ENCODE measurements around the gene OCA2. TPM values are rescaled to one million over a fixed set of nuclear protein-coding genes. Genes with fewer than 3 reads are reported as not detected.

The OCA2 gene
- total and polyA plus RNA-seq, 7 donors: 0.36 to 0.41 TPM; not detected in 5

DNA sequence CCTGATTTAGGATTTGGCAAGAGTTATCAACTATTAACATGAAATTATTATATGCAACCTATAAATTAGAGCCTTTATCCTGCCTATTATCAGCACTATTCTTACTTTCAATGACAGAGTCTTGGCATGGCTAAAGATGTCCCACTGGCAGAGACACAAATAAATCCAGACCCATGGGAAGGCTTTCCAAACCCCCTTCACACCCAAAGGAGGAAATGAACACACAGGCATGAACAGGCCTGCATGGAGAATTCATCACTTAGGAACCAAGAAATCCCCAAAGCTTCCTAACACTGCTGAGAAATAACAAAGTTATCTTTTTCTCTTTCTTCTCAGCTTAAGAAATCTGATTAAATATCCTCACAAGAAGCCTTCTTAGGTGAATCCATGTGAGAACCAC, 213.9 kb downstream of the OCA2 start:
- DNase-seq: no peak
- peaks cover 0 to 11% (median 6%) of the 10 kb centered on the region in 4 donors for H3K9me3 ChIP-seq

DNA sequence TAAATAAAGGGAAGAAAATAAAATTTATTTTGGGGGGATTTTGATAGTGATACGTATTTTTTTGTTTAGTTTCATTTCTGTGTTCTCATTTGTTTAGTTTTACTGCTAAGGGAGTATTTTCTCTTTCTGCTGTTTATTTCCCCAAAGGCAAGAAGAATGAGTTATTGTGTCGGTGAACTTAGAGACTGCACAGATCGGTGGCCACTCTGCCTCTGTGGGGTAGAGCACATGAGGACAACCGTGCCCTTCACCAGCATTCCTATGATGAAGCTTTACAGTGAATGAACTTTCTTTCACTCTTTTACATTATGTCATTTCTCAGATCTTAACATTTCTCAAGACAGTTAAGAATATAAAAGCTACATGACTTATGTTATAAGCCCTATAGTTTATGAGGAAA, 214.4 kb downstream of the OCA2 start:
- Histone ChIP-seq H3K27ac (no peak overlapping the region), H3K27me3 (no peaks in the 10 kb centered on the region), H3K36me3 (no peaks in the 10 kb centered on the region), H3K4me1 (peaks cover 0 to 12% (median 4%) of the 10 kb centered on the region in 4 donors), H3K4me3 (no peak overlapping the region), H3K9me3 (peaks cover 0 to 12% (median 9%) of the 10 kb centered on the region in 4 donors)
- intact Hi-C loops (cut with DNase I): no loop called here
- DNase-seq: no peak
- TF ChIP-seq, protein P1, sequence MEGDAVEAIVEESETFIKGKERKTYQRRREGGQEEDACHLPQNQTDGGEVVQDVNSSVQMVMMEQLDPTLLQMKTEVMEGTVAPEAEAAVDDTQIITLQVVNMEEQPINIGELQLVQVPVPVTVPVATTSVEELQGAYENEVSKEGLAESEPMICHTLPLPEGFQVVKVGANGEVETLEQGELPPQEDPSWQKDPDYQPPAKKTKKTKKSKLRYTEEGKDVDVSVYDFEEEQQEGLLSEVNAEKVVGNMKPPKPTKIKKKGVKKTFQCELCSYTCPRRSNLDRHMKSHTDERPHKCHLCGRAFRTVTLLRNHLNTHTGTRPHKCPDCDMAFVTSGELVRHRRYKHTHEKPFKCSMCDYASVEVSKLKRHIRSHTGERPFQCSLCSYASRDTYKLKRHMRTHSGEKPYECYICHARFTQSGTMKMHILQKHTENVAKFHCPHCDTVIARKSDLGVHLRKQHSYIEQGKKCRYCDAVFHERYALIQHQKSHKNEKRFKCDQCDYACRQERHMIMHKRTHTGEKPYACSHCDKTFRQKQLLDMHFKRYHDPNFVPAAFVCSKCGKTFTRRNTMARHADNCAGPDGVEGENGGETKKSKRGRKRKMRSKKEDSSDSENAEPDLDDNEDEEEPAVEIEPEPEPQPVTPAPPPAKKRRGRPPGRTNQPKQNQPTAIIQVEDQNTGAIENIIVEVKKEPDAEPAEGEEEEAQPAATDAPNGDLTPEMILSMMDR (IDR thresholded peaks at IDR 0.05): no peak
- TF ChIP-seq POLR2AphosphoS5 (IDR thresholded peaks at IDR 0.05) (no peak), POLR2A (IDR thresholded peaks at IDR 0.05) (no peak), EP300 (IDR thresholded peaks at IDR 0.05) (no peak)
- WGBS, 2 donors: 78 to 88% methylated on average over 4 of the region's 4 CpGs

More for the DNA sequence above, 213.9 kb downstream of the OCA2 start:
- H3K4me1 ChIP-seq: peaks cover 0 to 12% (median 4%) of the 10 kb centered on the region in 4 donors
- no peaks in the 10 kb centered on the region for H3K36me3 ChIP-seq
- H3K27me3 ChIP-seq: no peaks in the 10 kb centered on the region
- TF ChIP-seq POLR2AphosphoS5 (IDR thresholded peaks at IDR 0.05) (peak in 2 of 4 donors; percentile 16 to 42), POLR2A (IDR thresholded peaks at IDR 0.05) (no peak), EP300 (IDR thresholded peaks at IDR 0.05) (no peak)
- TF ChIP-seq, protein P1 (IDR thresholded peaks at IDR 0.05): no peak
- H3K27ac ChIP-seq: no peak overlapping the region
- no peak overlapping the region for H3K4me3 ChIP-seq
- intact Hi-C loops (cut with DNase I): no loop called here

DNA sequence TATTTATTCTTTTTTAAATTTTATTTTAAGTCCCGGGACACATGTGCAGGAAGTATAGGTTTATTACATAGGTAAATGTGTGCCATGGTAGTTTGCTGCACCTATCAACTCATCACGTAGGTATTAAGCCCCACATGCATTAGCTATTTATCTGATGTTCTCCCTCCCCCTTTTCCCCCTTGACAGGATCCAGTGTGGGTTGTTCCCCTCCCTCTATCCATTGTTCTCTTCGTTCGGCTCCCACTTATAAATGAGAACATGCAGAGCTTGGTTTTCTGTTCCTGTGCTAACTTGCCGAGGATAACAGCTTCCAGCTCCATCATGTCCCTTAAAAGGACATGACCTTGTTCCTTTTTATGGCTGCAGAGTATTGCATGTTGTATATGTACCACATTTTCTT, 220.3 kb downstream of the OCA2 start:
- 66 to 71% methylated on average over 5 of the region's 5 CpGs for WGBS, 2 donors

DNA sequence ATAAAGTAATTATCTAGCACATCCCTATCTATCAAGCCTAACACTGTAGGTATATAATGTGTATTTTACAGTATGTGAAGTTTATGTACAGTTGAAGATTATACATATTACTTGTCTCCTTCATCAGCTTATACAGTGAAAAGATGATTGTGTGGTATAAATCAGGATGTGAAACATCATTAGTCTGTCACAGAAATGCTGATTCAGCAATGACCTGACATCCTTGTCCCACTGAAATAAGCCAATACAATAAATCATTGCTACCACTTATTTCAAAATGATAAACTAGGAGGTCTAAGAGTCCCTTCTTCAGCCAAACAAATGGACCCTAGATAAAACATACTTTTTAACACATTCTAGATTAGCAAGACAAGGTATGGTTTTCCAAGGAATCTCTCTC, 225.3 kb downstream of the OCA2 start:
- TF ChIP-seq POLR2AphosphoS5 (IDR thresholded peaks at IDR 0.05): no peak
- TF ChIP-seq EP300 (IDR thresholded peaks at IDR 0.05): no peak
- TF ChIP-seq, protein P1 (IDR thresholded peaks at IDR 0.05): no peak
- TF ChIP-seq POLR2A (IDR thresholded peaks at IDR 0.05): no peak
- no peaks in the 10 kb centered on the region for H3K36me3 ChIP-seq
- no peaks in the 10 kb centered on the region for H3K4me1 ChIP-seq
- no peak overlapping the region for H3K27ac ChIP-seq
- H3K4me3 ChIP-seq: no peak overlapping the region
- H3K9me3 ChIP-seq: peaks cover 0 to 6% (median 0%) of the 10 kb centered on the region in 4 donors
- DNase-seq: no peak
- no peaks in the 10 kb centered on the region for H3K27me3 ChIP-seq
- intact Hi-C loops (cut with DNase I): no loop called here

More for the DNA sequence above, 220.3 kb downstream of the OCA2 start:
- no peak overlapping the region for H3K4me3 ChIP-seq
- DNase-seq: no peak
- H3K27me3 ChIP-seq: no peaks in the 10 kb centered on the region
- H3K36me3 ChIP-seq: no peaks in the 10 kb centered on the region
- H3K4me1 ChIP-seq: no peaks in the 10 kb centered on the region
- TF ChIP-seq POLR2A (IDR thresholded peaks at IDR 0.05) (no peak), POLR2AphosphoS5 (IDR thresholded peaks at IDR 0.05) (no peak), EP300 (IDR thresholded peaks at IDR 0.05) (no peak)
- TF ChIP-seq, protein P1 (IDR thresholded peaks at IDR 0.05): no peak
- intact Hi-C loops (cut with DNase I): no loop called here
- peaks cover 3 to 10% (median 8%) of the 10 kb centered on the region in 4 donors for H3K9me3 ChIP-seq
- H3K27ac ChIP-seq: no peak overlapping the region

DNA sequence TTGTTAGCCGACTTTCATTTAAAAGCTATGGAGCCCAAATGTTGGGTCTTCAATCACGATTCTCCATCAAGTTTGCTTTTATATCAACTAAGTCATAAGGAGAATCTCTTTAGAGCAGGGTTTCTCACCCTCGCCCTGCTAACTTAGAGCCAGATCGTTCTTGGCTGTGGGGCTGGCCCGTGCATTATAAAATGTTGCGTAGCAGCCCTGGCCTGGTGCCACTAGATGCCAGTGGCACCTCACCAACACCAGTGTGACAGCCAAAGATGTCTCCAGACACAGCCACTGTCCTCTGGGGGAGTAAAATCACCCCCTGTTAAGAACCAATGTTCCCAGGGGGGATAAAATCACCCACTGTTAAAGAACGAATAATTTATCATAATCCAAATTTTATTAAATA, 226.1 kb downstream of the OCA2 start:
- intact Hi-C loops (cut with DNase I): no loop called here
- DNase-seq: no peak
- Histone ChIP-seq H3K9me3 (peaks cover 0 to 6% (median 0%) of the 10 kb centered on the region in 4 donors), H3K27me3 (no peaks in the 10 kb centered on the region), H3K36me3 (no peaks in the 10 kb centered on the region), H3K27ac (no peak overlapping the region), H3K4me3 (no peak overlapping the region), H3K4me1 (no peaks in the 10 kb centered on the region)
- TF ChIP-seq EP300 (IDR thresholded peaks at IDR 0.05): no peak
- no peak for TF ChIP-seq POLR2A (IDR thresholded peaks at IDR 0.05)
- TF ChIP-seq, protein P1 (IDR thresholded peaks at IDR 0.05): no peak
- TF ChIP-seq POLR2AphosphoS5 (IDR thresholded peaks at IDR 0.05): no peak
- 86 to 88% methylated on average over 7 of the region's 7 CpGs for WGBS, 2 donors
